Measurements from ENCODE around the gene FAAP24. TPM values are rescaled to one million over a fixed set of nuclear protein-coding genes. Genes with fewer than 3 reads are reported as not detected.
"Not testable (repeated sequence)": the region's sequence is repeated elsewhere in the genome, so short reads cannot be mapped to it uniquely, and the experiment has no call there.

The FAAP24 gene
- total RNA-seq, 6 experiments from 2014 or later, result 1.9 to 4.2 (median 3.3) TPM

DNA sequence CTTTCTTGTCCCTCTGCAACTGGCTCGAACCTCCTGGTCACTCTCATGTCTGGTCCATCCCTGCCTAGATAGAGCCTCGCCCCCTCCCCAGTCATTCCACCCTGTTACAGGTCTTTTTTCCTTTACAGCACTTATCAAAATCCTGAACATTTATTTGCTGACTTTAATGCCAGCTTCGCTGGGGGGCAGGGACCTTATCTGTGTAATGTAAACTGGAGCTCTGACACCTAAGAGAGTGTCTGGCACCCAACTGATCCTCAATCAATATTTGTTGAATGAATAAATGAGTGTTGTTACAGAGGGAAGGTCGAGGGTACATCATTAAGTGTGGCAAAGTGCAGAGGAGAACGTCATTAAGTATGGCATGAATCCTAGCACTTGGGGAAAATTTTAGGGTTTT, 16.7 kb downstream of the FAAP24 start:
- no peaks in the 10 kb centered on the region for H3K36me3 Mint-ChIP-seq (ENCODE audit: low read depth)
- H3K27me3 Mint-ChIP-seq (ENCODE audit: insufficient read depth), result no peaks in the 10 kb centered on the region; the same call in none of the 2 replicates
- DNase-seq, result no peak
- H3K4me3 Mint-ChIP-seq, result no peak overlapping the region
- H3K4me1 Mint-ChIP-seq (ENCODE audit: low read depth), result no peaks in the 10 kb centered on the region
- no peak overlapping the region for H3K27ac Mint-ChIP-seq
- no peaks in the 10 kb centered on the region for H3K9me3 Mint-ChIP-seq
- TF ChIP-seq, protein P1, sequence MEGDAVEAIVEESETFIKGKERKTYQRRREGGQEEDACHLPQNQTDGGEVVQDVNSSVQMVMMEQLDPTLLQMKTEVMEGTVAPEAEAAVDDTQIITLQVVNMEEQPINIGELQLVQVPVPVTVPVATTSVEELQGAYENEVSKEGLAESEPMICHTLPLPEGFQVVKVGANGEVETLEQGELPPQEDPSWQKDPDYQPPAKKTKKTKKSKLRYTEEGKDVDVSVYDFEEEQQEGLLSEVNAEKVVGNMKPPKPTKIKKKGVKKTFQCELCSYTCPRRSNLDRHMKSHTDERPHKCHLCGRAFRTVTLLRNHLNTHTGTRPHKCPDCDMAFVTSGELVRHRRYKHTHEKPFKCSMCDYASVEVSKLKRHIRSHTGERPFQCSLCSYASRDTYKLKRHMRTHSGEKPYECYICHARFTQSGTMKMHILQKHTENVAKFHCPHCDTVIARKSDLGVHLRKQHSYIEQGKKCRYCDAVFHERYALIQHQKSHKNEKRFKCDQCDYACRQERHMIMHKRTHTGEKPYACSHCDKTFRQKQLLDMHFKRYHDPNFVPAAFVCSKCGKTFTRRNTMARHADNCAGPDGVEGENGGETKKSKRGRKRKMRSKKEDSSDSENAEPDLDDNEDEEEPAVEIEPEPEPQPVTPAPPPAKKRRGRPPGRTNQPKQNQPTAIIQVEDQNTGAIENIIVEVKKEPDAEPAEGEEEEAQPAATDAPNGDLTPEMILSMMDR (IDR thresholded peaks at IDR 0.05), result no peak

DNA sequence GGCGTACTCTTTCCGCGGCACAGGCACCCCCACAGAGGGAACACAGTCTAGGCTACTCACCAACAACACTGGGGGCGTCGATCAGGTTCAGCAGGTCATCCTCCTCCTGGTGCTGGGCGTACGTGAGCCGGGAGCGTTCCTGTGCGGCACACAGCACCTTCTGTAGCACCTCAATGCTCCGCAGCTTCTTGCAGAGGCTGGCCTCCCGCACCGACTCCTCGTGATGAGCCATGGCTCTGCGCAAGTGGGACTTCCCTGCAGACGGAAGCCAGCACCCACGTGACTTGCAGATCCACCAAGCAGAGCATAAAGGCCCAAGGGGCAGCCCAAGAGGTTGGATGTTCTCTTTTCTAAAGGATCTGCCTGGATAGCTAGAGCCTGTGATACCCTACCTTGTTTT, 23.9 kb downstream of the FAAP24 start:
- H3K27me3 Mint-ChIP-seq (ENCODE audit: insufficient read depth); H3K4me1 Mint-ChIP-seq (ENCODE audit: low read depth); H3K36me3 Mint-ChIP-seq (ENCODE audit: low read depth); H3K4me3 Mint-ChIP-seq; DNase-seq; H3K9me3 Mint-ChIP-seq; H3K27ac Mint-ChIP-seq: not testable (repeated sequence)

DNA sequence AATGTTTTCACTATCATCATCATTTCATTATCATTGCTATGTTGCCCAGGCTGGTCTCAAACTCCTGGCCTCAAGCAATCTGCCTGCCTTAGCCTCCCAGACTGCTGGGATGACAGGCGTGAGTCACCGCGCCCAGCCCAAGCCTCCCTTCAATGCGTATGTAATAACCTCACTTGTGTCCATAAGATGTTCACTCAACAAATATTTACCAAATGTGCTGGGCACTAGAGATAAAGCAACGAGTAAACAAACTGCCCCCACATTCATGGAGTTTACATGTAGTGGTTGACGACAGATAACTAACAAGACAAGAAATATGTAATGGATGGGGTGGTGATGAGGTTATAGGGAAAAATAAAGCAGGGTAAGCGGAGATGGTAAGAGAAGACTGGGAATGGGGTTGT, 25.0 kb downstream of the FAAP24 start:
- H3K4me3 Mint-ChIP-seq; H3K27me3 Mint-ChIP-seq (ENCODE audit: insufficient read depth); H3K27ac Mint-ChIP-seq; DNase-seq; H3K4me1 Mint-ChIP-seq (ENCODE audit: low read depth); H3K36me3 Mint-ChIP-seq (ENCODE audit: low read depth); H3K9me3 Mint-ChIP-seq: not testable (repeated sequence)

DNA sequence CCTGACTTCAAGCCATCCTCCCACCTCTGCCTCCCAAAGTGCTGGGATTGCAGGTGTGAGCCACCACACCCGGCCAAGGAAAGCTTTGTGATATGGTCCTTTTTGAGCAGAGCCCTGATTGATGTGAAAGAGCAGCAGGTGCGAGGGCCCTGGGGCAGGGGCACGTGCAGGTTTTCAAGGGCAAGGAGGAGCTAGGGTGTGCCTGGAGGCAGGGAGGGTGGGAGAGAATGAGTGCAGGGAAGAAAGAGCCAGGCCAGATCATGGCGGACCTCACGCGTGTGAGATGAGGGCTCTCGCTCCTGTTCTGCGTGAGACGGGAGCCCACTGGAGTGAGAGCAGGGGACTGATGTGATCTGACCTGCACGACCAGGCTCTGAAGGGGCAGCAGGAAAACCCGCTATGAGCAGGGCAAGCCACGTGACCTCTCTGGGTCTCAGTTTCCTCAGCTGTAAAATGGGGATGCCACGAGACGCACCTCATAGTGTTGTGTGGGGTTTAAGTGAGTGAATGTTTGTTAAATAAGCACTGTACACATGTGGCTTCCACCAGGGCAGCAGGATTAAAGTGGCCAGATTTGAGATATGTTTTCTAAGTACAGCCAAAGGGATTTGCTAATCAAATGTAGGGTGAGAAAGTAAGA, 25.8 kb downstream of the FAAP24 start:
- H3K36me3 Mint-ChIP-seq (ENCODE audit: low read depth), result no peaks in the 10 kb centered on the region
- no peak for DNase-seq
- H3K4me1 Mint-ChIP-seq (ENCODE audit: low read depth), result no peaks in the 10 kb centered on the region
- no peak overlapping the region for H3K27ac Mint-ChIP-seq
- H3K9me3 Mint-ChIP-seq, result no peaks in the 10 kb centered on the region
- H3K4me3 Mint-ChIP-seq, result no peak overlapping the region
- no peaks in the 10 kb centered on the region; the same call in 1 of the 2 replicates for H3K27me3 Mint-ChIP-seq (ENCODE audit: insufficient read depth)
- TF ChIP-seq, protein P1 (IDR thresholded peaks at IDR 0.05), result no peak

DNA sequence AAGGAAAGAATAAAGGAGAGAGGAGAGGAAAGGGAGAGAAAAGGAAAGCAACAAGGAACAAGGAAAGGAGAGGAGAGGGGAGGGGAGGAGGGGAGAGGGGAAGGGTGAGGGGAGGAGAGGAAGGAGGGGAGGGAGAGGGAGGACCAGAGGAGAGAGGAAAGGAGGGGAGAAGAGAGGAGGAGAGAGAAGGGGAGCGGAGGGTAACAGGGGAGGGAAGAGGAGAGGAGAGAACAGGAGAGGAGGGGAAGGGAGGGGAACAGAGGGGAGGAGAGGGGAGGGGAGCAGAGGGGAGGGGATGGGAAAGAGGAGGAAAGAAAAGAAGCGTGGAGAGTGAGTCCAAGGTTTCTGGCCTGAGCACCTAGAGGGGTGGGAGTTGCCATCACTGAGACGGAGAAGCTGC, 26.7 kb downstream of the FAAP24 start:
- no peaks in the 10 kb centered on the region for H3K9me3 Mint-ChIP-seq
- no peak overlapping the region for H3K4me3 Mint-ChIP-seq
- no peak for DNase-seq
- TF ChIP-seq, protein P1 (IDR thresholded peaks at IDR 0.05), result no peak
- H3K27ac Mint-ChIP-seq, result no peak overlapping the region
- H3K27me3 Mint-ChIP-seq (ENCODE audit: insufficient read depth), result no peaks in the 10 kb centered on the region; the same call in 1 of the 2 replicates
- no peaks in the 10 kb centered on the region for H3K4me1 Mint-ChIP-seq (ENCODE audit: low read depth)
- no peaks in the 10 kb centered on the region for H3K36me3 Mint-ChIP-seq (ENCODE audit: low read depth)

DNA sequence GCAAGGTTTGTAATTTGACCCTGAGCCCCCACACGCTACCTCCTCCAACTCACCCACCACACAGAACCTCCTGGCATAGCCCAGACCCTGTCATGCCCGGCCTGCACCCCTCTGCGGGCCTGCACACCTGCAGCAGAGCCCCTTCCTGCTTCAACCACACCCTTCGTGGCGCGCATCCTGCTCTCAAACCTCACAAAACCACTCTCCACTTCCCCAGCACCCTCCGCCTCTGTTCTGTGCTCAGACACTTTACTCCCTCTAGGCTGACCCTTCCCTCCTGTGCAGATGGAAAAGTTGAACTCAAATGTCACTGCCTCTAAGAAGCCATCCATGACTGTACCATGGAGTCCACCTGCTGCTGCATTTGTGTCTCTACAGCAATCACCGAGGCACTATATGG, 28.5 kb downstream of the FAAP24 start:
- TF ChIP-seq, protein P1 (IDR thresholded peaks at IDR 0.05), result no peak
- Mint-ChIP-seq H3K27me3 (ENCODE audit: insufficient read depth) (no peaks in the 10 kb centered on the region; the same call in 1 of the 2 replicates), H3K9me3 (no peaks in the 10 kb centered on the region), H3K27ac (no peak overlapping the region), H3K4me3 (no peak overlapping the region), H3K4me1 (ENCODE audit: low read depth) (no peaks in the 10 kb centered on the region), H3K36me3 (ENCODE audit: low read depth) (no peaks in the 10 kb centered on the region)
- DNase-seq, result no peak
